ENCODE measurements around the gene SCN3A.

Gene SCN3A

DNA sequence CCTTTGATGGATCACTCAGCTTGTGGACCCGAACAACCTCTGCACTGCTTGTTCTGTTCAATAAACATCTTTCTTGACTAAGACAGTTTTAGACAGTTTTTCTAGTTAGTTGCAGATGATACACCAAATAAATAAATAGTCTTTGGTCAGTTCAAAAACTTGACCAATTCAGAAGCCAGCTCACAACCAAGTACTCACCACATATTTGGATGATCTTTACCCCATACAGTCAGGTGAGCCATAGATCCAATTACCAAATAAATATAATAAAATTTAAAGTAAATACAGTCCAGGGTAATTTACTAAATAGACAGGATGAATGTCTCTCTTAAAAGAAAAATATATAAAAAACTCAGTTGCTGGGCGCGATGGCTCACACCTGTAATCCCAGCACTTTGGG lies 18.2 kb downstream of the SCN3A start:
- DNase-seq, result no peak

DNA sequence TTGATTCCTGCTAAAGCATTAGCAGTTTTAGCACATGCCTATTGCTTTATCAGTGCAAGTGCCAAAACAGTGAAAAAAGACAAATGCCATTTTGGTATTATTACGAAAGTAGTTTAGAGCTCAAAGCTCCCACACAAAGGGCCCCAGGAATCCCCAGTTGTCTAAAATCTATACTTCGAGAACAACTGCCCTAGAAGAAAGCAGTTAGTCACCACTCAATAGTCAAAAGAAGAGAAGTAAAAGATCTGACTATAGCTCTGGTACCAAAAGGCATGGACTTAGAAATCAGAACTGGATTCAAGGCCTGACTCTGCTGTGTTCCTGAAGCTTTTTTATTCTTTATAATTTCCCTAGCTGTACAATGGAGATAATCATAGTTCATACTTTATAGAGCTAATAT lies 21.8 kb downstream of the SCN3A start:
- DNase-seq, result no peak

DNA sequence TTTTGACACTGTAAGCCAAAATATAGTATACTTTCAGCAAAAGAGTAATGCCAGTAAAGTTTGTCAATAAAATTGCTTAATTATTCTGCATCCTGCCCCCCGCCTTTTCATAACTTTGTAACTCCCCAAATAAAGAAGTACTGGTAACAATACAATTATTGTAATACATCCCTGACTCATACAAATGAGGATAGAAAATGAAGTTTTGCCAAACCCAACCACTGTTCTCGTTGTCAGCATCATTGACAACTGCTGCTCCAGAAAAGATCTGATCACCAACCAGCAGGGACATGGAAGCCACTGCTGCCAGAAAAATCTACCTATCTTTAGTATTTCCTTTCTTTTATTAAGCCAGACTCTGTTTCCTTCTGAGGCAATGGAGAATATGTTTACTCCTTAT lies 27.1 kb downstream of the SCN3A start:
- no peak for DNase-seq

DNA sequence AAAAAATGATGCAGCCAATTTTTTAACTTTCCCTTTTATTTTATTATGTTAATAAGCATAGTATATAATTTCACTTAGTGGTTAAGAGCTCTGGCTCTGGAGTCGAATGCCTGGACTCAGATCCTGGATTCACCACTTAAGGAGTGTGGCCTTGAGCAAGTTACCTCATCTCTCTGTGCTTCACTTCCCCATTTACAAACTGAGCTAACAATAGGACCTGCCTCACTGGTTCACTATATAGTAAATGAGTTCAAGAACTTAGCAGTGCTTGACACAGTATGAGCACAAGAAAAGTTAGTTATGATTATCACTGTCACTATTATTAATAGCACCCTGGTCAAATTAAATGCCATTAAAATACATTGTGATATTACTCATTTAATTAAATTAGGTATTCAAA lies 30.6 kb downstream of the SCN3A start:
- DNase-seq, result no peak

DNA sequence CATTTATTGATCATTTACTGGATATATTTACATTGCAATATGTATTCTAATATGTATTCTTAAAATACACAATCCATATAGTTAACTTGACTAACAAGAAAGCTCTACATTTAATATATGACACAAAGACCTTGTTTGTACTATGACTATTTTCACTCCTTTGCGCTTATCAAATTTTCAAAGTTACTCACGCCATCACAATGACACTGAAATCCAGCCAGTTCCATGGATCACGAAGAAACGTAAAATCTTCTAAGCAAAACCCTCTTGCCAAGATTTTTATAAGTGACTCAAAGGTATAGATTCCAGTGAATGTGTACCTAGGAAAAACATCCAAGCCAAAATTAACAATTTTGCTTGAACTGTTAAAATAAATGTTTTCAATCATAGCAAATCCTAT lies 39.6 kb downstream of the SCN3A start:
- DNase-seq, result no peak

DNA sequence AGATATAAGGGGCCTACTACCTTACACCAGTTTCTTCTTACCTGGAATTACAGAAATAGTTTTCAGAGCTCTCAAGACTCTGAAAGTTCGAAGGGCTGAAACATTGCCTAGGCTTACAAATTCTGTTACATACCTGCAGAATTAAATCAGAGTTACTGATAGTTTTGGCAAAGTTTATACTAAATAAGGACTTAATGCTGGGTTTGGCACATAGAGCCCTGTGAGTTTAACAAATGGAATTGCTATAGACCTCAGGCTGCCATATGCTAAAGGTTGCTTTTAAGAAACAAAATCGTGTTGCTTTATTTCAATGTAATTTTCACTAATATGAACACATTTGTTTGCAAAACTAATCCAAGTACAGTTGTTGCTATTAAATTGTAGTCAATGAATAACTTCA lies 40.1 kb downstream of the SCN3A start:
- no peak for DNase-seq

DNA sequence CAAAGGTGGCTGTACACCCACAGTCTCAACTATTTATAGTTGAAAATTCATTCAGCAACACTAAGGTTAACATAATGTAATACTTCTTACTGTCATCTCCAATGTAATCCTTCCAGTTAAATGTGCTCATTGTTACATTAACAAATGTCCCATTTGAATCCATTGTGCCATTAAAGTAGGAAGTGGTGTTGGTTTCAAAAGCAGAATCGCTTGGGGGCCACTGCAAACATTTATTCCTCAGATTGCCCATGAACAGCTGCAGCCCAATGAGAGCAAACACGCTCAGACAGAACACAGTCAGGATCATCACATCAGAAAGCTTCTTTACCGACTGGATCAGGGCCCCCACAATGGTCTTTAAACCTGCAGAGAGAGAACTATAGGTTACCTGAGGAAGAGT lies 41.4 kb downstream of the SCN3A start:
- no peak for DNase-seq

DNA sequence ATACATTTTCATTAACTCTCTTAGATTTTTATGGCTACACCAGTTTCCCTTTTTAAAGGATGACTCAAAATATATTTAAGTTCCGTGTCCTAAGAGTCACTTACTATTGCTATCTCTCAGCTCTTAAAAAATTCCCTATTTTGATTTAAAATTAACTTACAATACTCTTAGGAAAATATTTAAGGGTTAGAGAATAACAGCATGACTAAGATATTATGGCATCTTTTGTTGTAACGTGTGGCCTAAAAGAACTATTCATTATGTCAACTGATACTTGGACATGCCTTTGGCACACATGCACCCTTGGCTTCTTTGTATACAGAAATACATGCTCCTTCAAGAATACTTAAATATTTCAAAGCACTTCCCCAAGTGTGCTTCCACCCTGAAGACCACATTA lies 42.3 kb downstream of the SCN3A start:
- no peak for DNase-seq

DNA sequence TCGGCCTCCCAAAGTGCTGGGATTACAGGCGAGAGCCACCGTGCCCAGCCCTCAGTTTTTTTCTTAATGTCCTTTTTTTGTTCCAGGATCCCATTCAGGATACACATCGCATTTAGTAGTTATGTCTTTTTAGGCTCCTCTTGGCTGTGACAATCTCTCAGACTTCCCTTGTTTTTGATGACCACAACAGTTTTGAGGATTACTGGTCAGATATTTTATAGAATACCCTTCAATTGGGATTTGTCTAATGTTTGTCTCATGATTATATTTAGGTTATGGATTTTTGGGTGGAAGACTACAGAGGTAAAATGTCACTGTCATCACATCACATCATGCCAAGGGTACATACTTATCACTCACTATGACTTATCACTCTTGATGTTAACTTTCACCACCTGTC lies 46.7 kb downstream of the SCN3A start:
- no peak for DNase-seq

DNA sequence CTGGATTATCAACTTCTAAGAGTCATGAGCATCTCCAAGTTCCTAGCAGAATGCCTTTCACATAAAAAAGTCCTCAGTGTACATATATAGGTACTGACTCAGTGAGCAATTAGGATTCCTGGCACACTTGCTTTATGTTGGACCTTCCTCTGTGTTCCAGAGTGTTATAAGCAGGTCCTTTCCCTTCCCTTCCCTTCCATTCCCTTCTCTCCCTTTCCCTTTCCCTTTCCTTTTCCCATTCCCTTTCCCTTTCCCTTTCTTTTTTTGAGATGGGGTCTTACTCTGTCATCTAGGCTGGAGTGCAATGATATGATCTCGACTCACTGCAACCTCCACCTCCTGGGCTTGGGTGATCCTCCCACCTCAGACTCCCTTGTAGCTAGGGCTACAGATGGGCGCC lies 48.7 kb downstream of the SCN3A start:
- no peak for DNase-seq

DNA sequence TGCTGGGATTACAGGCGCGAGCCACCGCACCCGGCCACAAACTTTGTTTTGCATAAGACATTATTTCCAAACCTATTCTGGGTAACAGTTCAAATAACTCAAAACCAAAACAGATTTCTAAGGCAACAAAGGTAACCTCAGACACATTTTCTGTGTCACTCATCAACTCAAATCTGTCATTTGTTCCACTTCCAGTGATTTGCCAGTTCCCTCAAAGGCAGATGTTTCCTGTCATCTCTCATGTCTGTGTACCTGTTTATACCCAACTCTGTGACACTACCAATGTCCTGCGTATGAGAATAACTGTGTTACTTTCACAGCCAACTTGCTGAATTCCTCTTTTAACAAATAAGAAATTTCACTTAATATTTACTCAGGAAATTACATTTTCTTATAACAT lies 54.4 kb downstream of the SCN3A start:
- DNase-seq, result no peak

DNA sequence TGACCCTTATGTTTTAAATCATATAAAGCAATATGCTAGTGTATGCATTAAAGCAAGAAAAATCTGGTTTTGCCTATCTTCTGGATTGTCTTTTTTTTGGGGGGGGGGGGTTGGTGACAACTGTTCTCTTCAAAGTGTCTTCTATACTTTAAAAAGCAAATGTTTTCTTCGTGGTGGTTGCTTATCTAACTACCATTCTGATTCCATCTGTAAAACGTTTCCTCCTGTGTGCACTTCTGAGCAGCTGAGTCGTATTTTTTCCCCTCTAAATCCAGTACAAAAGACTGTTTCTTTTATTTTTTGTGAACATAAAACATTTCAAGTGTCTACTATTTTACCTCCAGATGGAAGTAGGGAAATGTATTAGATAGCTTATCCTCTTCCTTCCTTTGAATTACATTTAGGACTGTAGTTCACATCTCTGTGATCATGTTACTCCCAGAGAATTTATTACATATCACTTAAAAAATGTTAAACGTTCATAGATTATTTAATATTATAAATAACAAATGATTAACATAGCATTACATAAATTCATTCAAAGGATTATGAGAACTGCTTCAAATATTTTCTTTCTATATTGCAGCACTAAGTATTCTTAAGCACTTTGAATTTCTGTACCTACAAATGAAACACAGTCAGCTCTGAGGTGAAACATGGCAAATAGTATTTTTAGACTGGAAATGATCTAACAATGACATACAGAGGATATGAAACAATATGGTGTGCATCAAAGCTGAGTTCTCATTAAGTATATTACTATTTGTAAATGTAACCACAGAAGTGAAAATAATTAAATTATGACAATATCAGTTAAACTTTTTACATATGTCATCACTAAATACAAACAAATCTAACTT lies 56.4 kb downstream of the SCN3A start:
- no peak for DNase-seq

DNA sequence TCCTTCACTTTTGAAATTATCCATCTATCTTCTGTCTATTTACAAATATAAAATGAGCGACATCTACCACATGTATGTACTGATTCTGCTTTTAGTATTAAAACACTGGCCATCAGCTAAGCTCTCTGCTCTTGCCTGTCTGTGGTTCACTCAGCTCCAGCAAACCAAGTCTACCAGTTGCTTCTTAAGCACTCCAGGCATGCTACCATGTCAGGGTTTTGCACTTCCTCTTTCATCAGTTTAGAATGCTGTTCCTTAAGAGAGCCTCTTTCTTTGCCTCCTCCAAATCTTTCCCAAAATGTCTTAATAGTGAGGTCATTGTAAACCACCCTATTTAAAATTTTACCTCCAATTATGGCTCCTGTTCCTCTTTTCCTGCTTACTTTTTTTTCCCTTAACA lies 59.5 kb downstream of the SCN3A start:
- DNase-seq, result no peak

DNA sequence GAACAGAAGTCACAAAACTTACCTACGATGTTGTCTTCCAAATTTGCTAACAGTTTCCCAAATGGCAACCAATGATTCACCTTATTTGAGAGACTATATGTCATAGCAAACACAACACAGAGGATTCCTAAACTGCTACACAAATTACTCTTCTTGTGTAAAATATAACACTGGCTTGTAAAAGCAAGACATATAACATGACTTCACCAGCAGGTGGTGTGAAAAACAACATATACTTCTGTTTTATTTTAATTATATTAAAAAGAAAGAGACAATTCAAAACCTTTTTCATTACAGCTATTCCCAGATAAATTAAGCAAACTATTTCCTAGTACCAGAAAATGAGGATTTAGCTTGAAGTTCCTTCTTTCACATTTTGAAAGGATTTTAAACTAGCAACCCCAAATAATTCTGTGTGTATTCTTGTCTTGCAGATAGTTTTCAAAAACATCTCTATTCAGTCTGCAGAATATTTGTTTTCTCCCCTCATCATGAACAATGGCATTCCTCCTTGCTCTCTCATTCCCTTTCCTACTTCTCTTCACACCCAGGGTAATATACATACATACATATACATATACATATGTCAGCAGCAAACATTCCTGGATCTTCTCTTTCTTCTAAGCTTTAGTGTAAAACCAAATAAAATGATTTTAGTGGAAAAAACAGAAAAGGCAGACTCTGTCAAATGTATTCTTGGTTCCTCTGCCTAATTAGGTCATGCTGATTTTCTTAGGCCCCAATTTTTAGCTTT lies 62.1 kb downstream of the SCN3A start:
- no peak for DNase-seq

DNA sequence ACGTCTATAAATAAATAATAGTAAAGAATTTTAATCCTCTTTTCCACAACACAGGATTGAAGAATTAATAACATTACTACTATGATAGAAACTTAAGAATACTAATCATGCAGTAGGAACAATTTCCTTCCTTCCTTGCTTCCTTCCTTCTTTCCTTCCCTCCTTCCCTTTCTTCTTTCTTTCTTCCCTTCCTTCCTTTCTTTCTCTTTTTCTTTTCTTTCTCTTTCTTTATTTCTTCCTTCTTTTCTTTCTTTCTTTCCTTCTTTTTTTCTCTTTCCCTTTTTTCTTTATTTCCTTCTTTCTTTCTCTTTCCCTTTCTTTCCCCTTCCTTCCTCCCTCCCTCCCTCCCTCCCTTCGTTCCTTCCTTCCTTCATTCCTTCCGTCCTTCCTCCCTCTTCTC lies 77.6 kb downstream of the SCN3A start:
- no peak for DNase-seq

DNA sequence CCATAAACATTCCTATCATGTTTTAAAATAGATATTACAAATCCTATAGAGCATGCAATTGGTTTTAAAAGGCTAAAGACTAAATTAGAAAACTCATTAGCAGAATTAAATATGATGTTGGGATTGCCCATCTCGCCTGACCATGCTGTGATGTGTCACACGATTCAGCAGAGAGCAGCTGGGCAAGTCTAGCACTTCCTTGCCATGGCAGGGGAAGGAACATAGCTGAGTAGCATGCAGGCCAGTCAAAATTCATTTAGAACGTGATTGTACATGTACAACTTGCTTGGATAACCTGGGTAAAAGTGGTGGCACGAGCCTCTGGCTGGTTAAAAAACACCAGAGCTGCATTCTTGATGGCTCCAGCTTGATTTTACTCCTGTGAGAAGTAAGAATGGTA lies 81.3 kb downstream of the SCN3A start:
- no peak for DNase-seq

DNA sequence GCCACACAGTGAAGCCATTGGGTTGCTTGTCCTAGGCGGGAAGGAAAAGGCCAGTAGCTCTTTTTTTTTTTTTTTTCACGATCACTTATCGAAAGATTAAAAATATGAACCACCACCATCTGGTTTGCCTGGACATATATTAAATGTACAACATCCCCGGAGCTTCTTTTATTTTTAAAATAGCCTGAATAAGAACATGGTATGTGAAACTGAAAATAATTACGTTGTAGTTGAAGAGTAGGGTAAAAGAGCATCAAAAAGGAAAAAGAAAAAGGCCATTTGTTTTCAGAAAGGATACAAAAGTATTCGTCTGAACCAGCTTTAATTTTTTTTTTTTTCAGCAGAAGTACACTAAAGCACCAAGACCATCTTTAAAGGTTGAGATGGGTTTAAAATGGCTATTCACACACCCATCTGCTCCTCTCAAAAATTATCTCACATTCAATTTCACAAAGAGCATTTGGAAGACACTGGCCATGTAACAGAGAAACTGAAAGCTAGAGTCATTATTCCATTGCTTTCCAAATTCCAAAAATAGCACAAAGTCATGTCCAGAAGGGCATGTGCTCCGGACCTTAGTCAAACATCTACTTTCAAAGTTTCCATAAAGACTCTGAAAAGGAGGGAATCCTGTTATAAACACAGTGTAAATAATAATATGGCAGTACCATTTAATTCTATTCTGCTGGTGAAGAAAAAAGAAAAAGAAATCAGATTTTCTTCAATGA lies 82.9 kb downstream of the SCN3A start:
- DNase-seq, result no peak

DNA sequence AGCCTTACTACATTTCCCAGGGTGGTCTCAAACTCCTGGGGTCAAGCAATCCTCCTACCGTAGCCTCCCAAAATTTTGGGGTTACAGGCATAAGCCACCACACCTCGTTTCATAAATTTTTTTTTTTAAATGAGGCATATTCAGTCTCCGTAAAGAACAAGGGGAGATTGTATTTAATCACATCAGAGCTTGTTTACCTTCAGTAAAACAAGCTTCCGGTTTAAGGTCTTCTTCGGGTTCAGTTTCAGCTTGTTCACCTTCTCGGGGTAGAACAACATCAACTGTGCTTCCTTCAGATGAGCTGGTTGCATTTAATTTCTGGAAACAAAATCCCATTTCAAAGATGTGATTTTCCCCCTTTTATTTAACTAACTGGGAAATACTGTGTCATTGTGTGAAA lies 88.6 kb downstream of the SCN3A start:
- DNase-seq, result no peak

DNA sequence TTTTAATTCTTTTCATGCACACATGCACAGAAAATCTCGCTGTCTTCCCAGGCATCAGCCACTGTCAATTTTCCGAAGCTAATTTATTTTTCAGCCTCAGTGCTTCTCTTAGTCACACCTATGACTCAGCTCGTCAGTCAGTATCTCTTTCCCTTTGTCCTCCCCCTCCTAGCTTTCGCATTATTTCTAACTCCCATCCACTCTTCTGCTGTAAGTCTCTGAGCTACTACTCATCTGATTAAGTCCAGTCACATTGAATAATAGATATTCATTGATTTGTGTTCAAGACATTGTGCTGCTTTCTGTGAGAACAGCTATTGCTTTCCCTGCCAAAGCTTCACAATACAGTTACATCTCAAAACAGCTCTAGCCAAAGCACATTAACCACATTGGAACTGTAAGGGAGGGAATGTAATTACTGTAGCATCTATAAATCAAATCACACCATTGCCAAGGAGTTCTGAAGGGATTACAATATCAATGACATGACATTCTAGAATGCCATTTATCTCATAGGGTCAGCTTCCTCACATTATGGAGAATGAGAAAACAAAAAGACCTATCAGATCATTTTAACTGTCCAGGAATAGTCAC lies 89.4 kb downstream of the SCN3A start:
- DNase-seq, result no peak

DNA sequence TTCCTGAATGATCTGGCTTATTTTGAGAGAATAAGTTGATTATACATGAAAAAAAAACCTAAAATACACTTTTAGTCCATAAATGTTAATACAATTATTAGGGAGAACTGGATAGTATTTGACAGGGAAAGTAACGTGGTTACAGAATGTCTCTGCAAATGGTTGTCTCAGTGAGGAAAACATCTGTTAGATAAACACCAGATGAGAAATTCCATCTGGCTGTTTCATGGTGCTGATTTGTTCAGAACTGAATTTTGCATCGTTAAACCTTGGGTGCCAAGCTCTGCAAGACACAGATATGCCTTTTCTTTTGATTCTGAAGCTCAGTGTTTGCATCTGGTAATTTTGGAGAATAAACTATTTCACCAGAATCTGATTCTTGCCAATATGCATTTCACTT lies 90.4 kb downstream of the SCN3A start:
- DNase-seq, result no peak

DNA sequence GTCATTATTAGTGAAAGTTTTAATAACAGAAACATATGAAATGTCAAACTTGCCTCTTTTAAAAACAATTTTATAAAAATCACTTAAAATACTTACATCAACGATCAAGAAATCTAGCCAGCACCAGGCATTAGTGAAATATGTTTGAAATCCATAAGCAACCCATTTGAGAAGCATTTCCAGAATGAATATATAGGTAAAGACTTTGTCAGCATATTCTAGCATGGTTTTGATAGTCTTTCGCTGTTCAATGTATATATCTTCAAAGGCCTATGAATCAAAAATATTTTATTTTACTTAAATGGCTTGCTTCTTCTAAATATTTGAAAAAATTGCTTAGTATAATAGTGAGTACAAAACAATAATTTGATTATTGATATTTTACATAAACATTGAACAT lies 91.1 kb downstream of the SCN3A start:
- no peak for DNase-seq

DNA sequence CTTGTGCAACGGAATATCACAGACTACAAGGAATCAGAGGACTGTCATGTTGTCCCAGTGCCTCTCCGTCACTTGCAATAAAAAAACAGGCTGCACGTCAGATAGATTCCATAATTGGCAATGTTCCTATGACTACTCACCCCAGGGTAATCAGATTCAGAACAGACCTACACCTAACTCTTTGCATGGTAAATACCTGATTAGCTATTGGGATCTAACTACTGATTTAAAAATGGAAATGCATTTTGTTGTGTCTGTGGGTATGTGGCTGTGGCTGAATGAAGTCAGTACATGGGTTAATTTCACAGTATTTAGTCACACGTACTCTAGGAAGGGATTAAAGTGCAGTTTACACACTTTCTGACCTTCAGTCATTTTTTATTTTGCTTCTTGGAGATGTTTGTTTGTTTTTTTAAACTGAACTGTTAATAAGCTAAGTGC lies 91.7 kb downstream of the SCN3A start:
- DNase-seq, result no peak

DNA sequence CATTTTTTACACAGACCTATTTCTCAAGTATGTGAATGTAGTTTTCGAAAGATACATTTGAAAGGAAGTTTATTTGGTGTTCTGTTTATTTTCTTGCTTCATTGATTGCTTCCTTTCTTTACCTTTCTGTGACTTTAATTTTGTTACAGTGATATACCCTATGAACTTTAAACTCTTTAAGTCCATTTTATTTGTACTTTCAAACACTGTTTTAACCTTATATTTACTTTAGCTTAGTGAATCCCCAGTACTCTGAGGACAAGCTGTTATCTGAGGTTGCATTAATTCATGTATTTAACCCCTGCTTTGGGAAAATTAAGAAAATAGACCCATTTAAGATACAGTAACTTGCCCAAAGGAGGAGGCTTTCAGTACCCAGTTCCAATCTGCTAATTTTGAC lies 93.5 kb downstream of the SCN3A start:
- DNase-seq, result no peak

All from T1000 (cell line).